Cardiac muscle cell (in vitro differentiated cells and primary cell): Measurements from ENCODE around the gene EEF1A1. TPM values are rescaled to one million over a fixed set of nuclear protein-coding genes. Genes with fewer than 3 reads are reported as not detected.

Experiments
- DNase-seq, 2 donors: peaks; one replicate each; pipeline versions ENCODE4 v3.0.0 to v3.0.0-alpha.2; 2010 to 2017; ENCODE audit warnings: low read depth in 1 of 2, low spot score in 1 of 2
- H3K27ac ChIP-seq: fragments of 200-600 bp; sonication (generic); 2 replicates; pipeline ENCODE4 v1.5.1; 2016
- H3K27me3 ChIP-seq: fragments of 200-600 bp; sonication (generic); 2 replicates; pipeline ENCODE4 v1.6.0; 2016; ENCODE audit warnings: control low read depth
- H3K36me3 ChIP-seq: fragments of 200-600 bp; sonication (generic); 2 replicates; pipeline ENCODE4 v1.5.1; 2016; ENCODE audit warnings: control low read depth
- H3K4me1 ChIP-seq: fragments of 200-600 bp; sonication (generic); 2 replicates; pipeline ENCODE4 v1.8.1; 2017; ENCODE audit warnings: low read depth, mild to moderate bottlenecking, mixed run types
- H3K4me3 ChIP-seq: fragments of 200-600 bp; sonication (generic); 2 replicates; pipeline ENCODE4 v1.5.1; 2016; ENCODE audit warnings: mild to moderate bottlenecking
- H3K9me3 ChIP-seq: fragments of 200-600 bp; sonication (generic); 2 replicates; pipeline ENCODE4 v1.5.1; 2017; ENCODE audit warnings: low read depth, mild to moderate bottlenecking, control low read depth
- polyA plus RNA-seq: library from polyadenylated mRNA; unstranded; fragments of >200 nt; fragmentation: Nextera tagmentation; extraction: Ambion mirVana; gene quantifications from 2 replicates; pipeline ENCODE4 v1.2.1, GENCODE V29; 2016
- total RNA-seq: library from RNA; depleted of rRNA; stranded (reverse); fragments of >200 nt; gene quantifications from 2 replicates; pipeline ENCODE4 v1.2.3, GENCODE V29; 2016
- TF ChIP-seq, protein P1 (sequence below): IDR thresholded peaks from 2 replicates; pipeline ENCODE4 v1.5.1; 2012; ENCODE audit warnings: low read depth, mild to moderate bottlenecking, low read length

Gene EEF1A1
- total and polyA plus RNA-seq, 2 experiments from 2014 or later: 2,527 to 7,643 TPM

DNA sequence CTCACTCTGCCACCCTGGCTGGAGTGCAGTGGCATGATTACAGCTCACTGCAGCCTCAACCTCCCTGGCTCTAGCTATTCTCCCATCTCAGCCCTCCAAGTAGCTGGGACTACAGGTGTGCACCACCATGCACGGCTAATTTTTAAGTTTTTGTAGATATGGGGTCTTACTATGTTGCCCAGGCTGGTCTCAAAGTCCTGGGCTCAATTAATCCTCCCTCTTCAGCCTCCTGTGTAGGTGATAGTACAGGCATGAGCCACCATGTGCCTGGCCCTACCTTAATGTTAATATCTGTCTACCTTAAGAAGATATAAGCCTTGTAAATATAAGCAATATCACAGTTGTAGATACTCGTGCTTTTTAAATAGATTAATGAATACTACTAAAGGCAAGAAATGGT lies 16.7 kb downstream of the EEF1A1 start:
- no peak for DNase-seq
- Histone ChIP-seq H3K9me3 (no peaks in the 10 kb centered on the region), H3K36me3 (peaks cover 19% of the 10 kb centered on the region), H3K27me3 (no peaks in the 10 kb centered on the region), H3K27ac (peak overlapping the region; percentile 26), H3K4me3 (no peak overlapping the region), H3K4me1 (no peaks in the 10 kb centered on the region)
- TF ChIP-seq, protein P1, sequence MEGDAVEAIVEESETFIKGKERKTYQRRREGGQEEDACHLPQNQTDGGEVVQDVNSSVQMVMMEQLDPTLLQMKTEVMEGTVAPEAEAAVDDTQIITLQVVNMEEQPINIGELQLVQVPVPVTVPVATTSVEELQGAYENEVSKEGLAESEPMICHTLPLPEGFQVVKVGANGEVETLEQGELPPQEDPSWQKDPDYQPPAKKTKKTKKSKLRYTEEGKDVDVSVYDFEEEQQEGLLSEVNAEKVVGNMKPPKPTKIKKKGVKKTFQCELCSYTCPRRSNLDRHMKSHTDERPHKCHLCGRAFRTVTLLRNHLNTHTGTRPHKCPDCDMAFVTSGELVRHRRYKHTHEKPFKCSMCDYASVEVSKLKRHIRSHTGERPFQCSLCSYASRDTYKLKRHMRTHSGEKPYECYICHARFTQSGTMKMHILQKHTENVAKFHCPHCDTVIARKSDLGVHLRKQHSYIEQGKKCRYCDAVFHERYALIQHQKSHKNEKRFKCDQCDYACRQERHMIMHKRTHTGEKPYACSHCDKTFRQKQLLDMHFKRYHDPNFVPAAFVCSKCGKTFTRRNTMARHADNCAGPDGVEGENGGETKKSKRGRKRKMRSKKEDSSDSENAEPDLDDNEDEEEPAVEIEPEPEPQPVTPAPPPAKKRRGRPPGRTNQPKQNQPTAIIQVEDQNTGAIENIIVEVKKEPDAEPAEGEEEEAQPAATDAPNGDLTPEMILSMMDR: no peak

DNA sequence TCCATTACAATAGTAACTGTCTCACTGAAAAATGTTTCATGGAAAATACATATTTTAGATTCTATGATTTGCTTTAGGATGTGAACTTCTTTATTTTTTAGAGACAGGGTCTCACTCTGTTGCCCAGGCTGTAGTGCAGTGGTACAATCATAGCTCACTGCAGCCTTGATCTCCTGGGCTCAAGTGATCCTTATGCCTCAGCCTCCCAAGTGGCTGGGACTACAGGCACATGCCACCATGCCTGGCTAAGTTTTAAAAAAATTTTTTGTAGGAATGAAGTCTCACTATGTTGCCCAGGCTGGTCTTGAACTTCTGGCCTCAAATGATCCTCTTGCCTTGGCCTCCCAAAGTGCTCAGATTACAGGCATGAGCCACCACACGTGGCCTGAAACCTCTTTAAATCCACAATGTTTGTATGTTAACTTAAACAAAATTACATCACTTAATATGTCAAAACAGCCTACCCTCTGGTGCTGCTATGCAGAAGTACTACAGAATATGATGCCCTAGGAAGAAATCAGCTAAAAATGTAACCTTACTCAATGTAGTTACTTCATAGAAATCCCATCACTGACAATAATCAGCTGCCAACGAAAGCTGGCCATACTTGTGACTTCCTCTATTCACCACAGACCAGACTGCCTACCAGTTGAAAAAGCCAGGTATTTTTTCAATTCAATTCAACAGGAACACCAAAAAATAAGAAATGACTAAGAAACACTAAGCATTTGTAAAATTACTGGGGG lies 17.6 kb downstream of the EEF1A1 start:
- Histone ChIP-seq H3K9me3 (no peaks in the 10 kb centered on the region), H3K4me1 (no peaks in the 10 kb centered on the region), H3K27me3 (no peaks in the 10 kb centered on the region), H3K4me3 (no peak overlapping the region), H3K27ac (no peak overlapping the region), H3K36me3 (peaks cover 23% of the 10 kb centered on the region)
- DNase-seq: no peak
- TF ChIP-seq, protein P1: no peak

DNA sequence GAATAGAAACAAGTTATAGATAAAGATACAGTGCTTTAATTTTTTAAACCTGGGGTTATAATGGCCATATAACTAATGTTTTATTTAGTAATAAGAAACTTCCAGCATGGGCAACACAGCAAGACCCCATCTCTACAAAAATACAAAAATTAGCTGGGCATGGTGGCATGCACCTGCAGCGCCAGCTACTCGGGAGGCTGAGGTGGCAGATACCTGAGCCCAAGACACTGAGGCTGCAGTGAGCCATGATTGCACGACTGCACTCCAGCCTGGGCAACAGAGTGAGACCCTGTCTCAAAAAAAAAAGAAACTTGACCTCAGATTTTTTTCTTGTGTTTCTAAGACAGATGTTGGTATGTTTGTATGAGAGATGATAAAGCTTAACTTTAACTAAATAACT lies 22.9 kb downstream of the EEF1A1 start:
- no peaks in the 10 kb centered on the region for H3K27me3 ChIP-seq
- H3K4me3 ChIP-seq: no peak overlapping the region
- no peak for DNase-seq
- TF ChIP-seq, protein P1: no peak
- no peaks in the 10 kb centered on the region for H3K9me3 ChIP-seq
- H3K36me3 ChIP-seq: peaks cover 41% of the 10 kb centered on the region
- H3K27ac ChIP-seq: no peak overlapping the region
- H3K4me1 ChIP-seq: no peaks in the 10 kb centered on the region

DNA sequence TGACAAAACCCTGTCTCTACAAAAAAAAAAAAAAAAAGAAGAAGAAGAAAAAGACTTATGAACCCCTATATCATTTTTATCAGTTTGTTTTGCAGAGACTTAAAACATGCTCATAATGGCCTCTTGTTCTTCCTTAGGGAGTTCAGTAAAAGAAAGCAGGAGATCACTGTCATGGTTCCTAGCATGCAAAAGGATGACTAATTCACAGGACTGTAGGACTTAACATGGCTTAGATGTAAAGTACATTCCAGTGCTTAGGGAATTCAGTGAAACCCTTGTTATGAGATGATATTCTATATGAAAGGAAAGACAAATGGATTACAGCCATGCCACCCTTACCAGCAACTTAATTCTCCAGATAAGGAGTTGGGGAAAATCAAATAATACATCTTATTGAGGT lies 29.5 kb downstream of the EEF1A1 start:
- Histone ChIP-seq H3K27me3 (no peaks in the 10 kb centered on the region), H3K9me3 (no peaks in the 10 kb centered on the region), H3K4me3 (no peak overlapping the region), H3K36me3 (peaks cover 31% of the 10 kb centered on the region), H3K27ac (no peak overlapping the region), H3K4me1 (no peaks in the 10 kb centered on the region)
- TF ChIP-seq, protein P1: no peak
- no peak for DNase-seq

DNA sequence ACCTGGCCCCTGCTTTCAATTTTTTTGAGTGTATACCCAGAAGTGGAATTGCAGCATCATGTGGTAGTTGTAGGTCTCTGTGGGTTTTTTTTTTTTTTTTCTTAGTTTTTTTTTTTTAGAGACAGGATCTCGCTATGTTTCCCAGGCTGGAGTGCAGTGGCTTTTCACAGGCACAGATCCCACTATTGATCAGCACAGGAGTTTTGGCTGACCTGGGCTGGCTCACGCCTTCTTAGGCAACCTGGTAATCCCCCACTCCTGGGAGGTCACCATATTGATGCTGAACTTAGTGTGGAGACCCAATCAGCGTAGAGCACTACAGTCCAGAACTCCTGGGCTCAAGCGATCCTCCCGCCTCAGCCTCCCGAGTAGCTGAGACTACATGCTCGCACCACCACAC lies 33.4 kb downstream of the EEF1A1 start:
- no peak for DNase-seq

More for the DNA sequence above, 33.4 kb downstream of the EEF1A1 start:
- TF ChIP-seq, protein P1: no peak
- Histone ChIP-seq H3K9me3 (no peaks in the 10 kb centered on the region), H3K27ac (no peak overlapping the region), H3K4me1 (no peaks in the 10 kb centered on the region), H3K4me3 (no peak overlapping the region), H3K27me3 (no peaks in the 10 kb centered on the region), H3K36me3 (peaks cover 37% of the 10 kb centered on the region)
